Astrocyte of the cerebellum (primary cell): ENCODE measurements around the gene MRPL2.

Source experiments
- DNase-seq: peaks from one replicate; pipeline ENCODE4 v3.0.0-alpha.2; 2011; ENCODE audit warnings: low read depth
- H3K4me3 ChIP-seq: 2 replicates; pipeline ENCODE4 v1.5.1; 2011; ENCODE audit warnings: mild to moderate bottlenecking, low read depth, low read length, moderate library complexity
- in situ Hi-C: cut with HindIII; loops from 2 replicates; pipeline ENCODE4 v1.10.0; 2017; ENCODE audit warnings: low sequenced_read_pairs
- TF ChIP-seq, protein P1 (sequence below): IDR thresholded peaks from 2 replicates; pipeline ENCODE4 v1.5.1; 2012; ENCODE audit warnings: low read length, low read depth, moderate library complexity, mild to moderate bottlenecking; ENCODE audit errors: missing control alignments

MRPL2 gene

GRCh38 chr6:43034190-43034525 is 25.1 kb downstream of the MRPL2 start:
- DNase-seq = no peak
- TF ChIP-seq, protein P1, sequence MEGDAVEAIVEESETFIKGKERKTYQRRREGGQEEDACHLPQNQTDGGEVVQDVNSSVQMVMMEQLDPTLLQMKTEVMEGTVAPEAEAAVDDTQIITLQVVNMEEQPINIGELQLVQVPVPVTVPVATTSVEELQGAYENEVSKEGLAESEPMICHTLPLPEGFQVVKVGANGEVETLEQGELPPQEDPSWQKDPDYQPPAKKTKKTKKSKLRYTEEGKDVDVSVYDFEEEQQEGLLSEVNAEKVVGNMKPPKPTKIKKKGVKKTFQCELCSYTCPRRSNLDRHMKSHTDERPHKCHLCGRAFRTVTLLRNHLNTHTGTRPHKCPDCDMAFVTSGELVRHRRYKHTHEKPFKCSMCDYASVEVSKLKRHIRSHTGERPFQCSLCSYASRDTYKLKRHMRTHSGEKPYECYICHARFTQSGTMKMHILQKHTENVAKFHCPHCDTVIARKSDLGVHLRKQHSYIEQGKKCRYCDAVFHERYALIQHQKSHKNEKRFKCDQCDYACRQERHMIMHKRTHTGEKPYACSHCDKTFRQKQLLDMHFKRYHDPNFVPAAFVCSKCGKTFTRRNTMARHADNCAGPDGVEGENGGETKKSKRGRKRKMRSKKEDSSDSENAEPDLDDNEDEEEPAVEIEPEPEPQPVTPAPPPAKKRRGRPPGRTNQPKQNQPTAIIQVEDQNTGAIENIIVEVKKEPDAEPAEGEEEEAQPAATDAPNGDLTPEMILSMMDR = no peak
- in situ Hi-C loops = loop anchor here (5.0 kb wide), 1 partner anchor 113 kb away; no protein-coding TSS in a partner anchor
- no peak overlapping the region for H3K4me3 ChIP-seq

DNA sequence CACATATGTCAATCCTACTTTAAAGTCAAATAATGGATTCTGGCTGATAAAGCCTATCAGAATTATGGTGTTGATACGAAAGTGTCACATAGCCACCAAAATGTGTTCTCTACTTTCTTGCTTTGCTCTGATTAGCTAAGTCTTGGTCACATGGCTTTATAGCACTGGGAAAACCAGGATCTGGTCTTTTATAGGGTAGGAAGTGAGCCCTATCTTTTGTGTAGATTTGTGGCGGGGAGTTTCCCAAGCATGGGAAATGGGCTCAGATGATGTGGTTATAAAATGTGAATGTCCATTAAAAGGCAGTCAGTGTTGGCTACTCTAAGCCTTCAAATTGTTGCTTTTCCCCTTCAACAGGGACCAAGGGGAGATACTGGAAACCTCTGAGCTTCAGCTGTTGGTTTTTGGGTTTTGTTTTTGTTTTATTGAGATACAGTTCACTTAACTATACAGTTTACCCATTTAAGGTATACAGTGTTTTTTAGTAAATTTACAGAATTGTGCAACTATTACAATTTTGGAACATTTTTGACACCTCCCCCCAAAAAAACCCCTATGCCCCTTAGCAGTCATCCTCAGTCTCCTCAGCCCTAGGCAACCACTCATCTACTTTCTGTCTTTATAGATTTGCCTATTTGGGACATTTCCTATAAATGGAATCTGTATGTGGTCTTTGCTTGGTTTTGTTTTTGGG is 25.6 kb downstream of the MRPL2 start:
- H3K4me3 ChIP-seq = no peak overlapping the region
- DNase-seq = no peak
- TF ChIP-seq, protein P1 = no peak
- in situ Hi-C loops = loop anchor here (5.0 kb wide), 1 partner anchor 114 kb away; no protein-coding TSS in a partner anchor

DNA sequence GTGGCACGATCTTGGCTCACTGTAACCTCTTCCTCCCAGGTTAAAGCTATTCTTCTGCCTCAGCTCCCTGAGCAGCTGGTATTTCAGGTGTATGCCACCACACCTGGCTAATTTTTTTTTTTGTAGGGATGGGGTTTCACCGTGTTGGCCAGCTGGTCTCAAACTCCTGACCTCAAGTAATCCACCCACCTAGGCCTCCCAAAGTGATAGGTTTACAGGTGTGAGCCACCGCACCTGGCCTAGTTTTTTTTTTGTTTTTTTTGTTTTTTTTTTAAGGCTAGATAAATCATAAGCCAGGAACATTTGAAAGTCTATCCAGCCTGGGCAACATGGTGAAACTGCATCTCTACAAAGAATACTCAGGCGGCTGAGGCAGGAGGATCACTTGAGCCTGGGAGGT is 26.9 kb downstream of the MRPL2 start:
- no peak overlapping the region for H3K4me3 ChIP-seq
- in situ Hi-C loops = loop anchor here (5.0 kb wide), 1 partner anchor 115 kb away; no protein-coding TSS in a partner anchor
- TF ChIP-seq, protein P1 = no peak
- no peak for DNase-seq

GRCh38 chr6:43029120-43029519 is 30.1 kb downstream of the MRPL2 start:
- no peak overlapping the region for H3K4me3 ChIP-seq
- DNase-seq = no peak
- in situ Hi-C loops = no loop called here

DNA sequence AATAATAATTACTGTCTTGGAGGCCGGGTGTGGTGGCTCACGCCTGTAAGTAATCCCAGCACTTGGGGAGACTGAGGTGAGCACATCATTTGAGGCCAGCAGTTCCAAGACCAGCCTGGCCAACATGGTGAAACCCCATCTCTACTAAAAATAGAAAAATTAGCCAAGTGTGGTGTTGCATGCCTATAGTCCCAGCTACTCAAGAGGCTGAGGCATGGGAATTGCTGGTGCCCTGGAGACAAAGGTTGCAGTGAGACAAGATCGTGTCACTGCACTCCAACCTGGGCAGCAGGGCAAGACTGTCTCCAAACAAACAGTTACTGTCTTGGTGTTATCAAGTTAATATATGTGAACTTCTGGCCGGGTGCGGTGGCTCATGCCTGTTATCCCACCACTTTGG is 32.9 kb downstream of the MRPL2 start:
- in situ Hi-C loops = no loop called here
- no peak for DNase-seq
- H3K4me3 ChIP-seq = no peak overlapping the region
- TF ChIP-seq, protein P1 = no peak

More at GRCh38 chr6:43029120-43029519, 30.1 kb downstream of the MRPL2 start:
- TF ChIP-seq, protein P1 = no peak

GRCh38 chr6:43024436-43024835 is 34.8 kb downstream of the MRPL2 start:
- TF ChIP-seq, protein P1 = no peak
- no peak overlapping the region for H3K4me3 ChIP-seq
- in situ Hi-C loops = no loop called here
- no peak for DNase-seq
